Measurements from ENCODE around the gene RGS16. TPM values are rescaled to one million over a fixed set of nuclear protein-coding genes. Genes with fewer than 3 reads are reported as not detected.

Gene RGS16
- total RNA-seq, 4 donors from 2014 or later, result 0.41 to 0.98 (median 0.52) TPM; not detected in 1

GRCh38 chr1:182620924-182621585 is 16.9 kb upstream of the RGS16 start:
- Histone ChIP-seq H3K4me3 (no peak overlapping the region), H3K4me1 (peaks cover 11 to 12% of the 10 kb centered on the region in 2 donors), H3K27me3 (no peaks in the 10 kb centered on the region), H3K9me3 (no peaks in the 10 kb centered on the region), H3K27ac (no peak overlapping the region), H3K36me3 (no peaks in the 10 kb centered on the region)
- intact Hi-C loops (cut with DNase I; ENCODE audit: low total_unique reads) (no loop called here), in situ Hi-C loops (cut with MboI; ENCODE audit: low sequenced_read_pairs in 4 of 4) (no loop called here)
- no peak for DNase-seq
- ATAC-seq, result no peak
- no peak for TF ChIP-seq POLR2A (IDR thresholded peaks at IDR 0.05)
- TF ChIP-seq CTCF (IDR thresholded peaks at IDR 0.05 in 4 of 5, conservative IDR thresholded peaks at IDR 0.05 in 1 of 5), result no peak

GRCh38 chr1:182617734-182618351 is 13.7 kb upstream of the RGS16 start:
- Histone ChIP-seq H3K27ac (peak overlapping the region in 1 of 4 donors; percentile 3), H3K4me3 (no peak overlapping the region), H3K9me3 (no peaks in the 10 kb centered on the region), H3K27me3 (no peaks in the 10 kb centered on the region), H3K4me1 (peaks cover 16 to 21% of the 10 kb centered on the region in 2 donors), H3K36me3 (no peaks in the 10 kb centered on the region)
- intact Hi-C loops (cut with DNase I; ENCODE audit: low total_unique reads), result no loop called here
- DNase-seq (no peak), ATAC-seq (no peak)
- in situ Hi-C loops (cut with MboI; ENCODE audit: low sequenced_read_pairs in 4 of 4), result no loop called here
- TF ChIP-seq POLR2A (IDR thresholded peaks at IDR 0.05) (no peak), CTCF (IDR thresholded peaks at IDR 0.05 in 4 of 5, conservative IDR thresholded peaks at IDR 0.05 in 1 of 5) (no peak)

GRCh38 chr1:182617014-182617429 is 12.8 kb upstream of the RGS16 start:
- H3K4me1 ChIP-seq, result peaks cover 16 to 21% of the 10 kb centered on the region in 2 donors
- intact Hi-C loops (cut with DNase I; ENCODE audit: low total_unique reads) (no loop called here), in situ Hi-C loops (cut with MboI; ENCODE audit: low sequenced_read_pairs in 4 of 4) (no loop called here)
- no peak overlapping the region for H3K4me3 ChIP-seq
- DNase-seq, result no peak
- no peak for ATAC-seq
- H3K27ac ChIP-seq, result no peak overlapping the region
- no peaks in the 10 kb centered on the region for H3K27me3 ChIP-seq
- TF ChIP-seq CTCF (IDR thresholded peaks at IDR 0.05 in 4 of 5, conservative IDR thresholded peaks at IDR 0.05 in 1 of 5), result no peak
- TF ChIP-seq POLR2A (IDR thresholded peaks at IDR 0.05), result no peak
- no peaks in the 10 kb centered on the region for H3K36me3 ChIP-seq
- H3K9me3 ChIP-seq, result no peaks in the 10 kb centered on the region

GRCh38 chr1:182616130-182617013 is 12.2 kb upstream of the RGS16 start:
- peak overlapping the region; percentile 86 to 95 (median 91) for H3K27ac ChIP-seq
- peak overlapping the region; percentile 58 to 63 (median 61) for H3K4me3 ChIP-seq
- H3K36me3 ChIP-seq, result no peaks in the 10 kb centered on the region
- in situ Hi-C loops (cut with MboI; ENCODE audit: low sequenced_read_pairs in 4 of 4), result no loop called here
- DNase-seq (peak in 1 of 2 donors; percentile 60), ATAC-seq (peak in 1 of 2 donors; percentile 13)
- H3K9me3 ChIP-seq, result no peaks in the 10 kb centered on the region
- no peaks in the 10 kb centered on the region for H3K27me3 ChIP-seq
- no peak for TF ChIP-seq POLR2A (IDR thresholded peaks at IDR 0.05)
- no peak for TF ChIP-seq CTCF (IDR thresholded peaks at IDR 0.05 in 4 of 5, conservative IDR thresholded peaks at IDR 0.05 in 1 of 5)
- intact Hi-C loops (cut with DNase I; ENCODE audit: low total_unique reads), result no loop called here
- H3K4me1 ChIP-seq, result peaks cover 16 to 21% of the 10 kb centered on the region in 2 donors

Data from gastrocnemius medialis (tissue), 4 donors.